COLO829 (cell line): Measurements from ENCODE around the gene PRKCI.
"Not testable (repeated sequence)": the region's sequence is repeated elsewhere in the genome, so short reads cannot be mapped to it uniquely, and the experiment has no call there.

Experiments used
- DNase-seq: peaks from one replicate; pipeline ENCODE4 v3.0.0; 2012; ENCODE audit warnings: low spot score

PRKCI gene

DNA sequence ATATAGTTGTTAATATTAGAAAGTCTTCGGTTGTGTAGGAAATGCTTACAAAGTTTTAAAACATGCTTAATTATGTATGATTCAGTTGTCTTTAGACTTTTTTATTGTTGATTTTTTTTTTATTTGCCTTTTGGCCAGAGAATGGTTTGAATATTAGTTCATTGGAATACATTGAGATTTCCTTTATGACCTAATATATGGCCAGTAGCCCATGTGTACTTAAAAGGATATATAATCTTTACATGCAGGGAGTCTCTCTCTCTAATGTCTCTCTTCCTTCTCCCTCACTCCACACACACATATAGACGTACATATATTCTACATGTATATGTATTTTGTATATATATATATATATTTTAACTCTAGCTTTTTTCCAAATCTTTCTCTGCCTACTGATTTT, 68.0 kb downstream of the PRKCI start:
- no peak for DNase-seq

DNA sequence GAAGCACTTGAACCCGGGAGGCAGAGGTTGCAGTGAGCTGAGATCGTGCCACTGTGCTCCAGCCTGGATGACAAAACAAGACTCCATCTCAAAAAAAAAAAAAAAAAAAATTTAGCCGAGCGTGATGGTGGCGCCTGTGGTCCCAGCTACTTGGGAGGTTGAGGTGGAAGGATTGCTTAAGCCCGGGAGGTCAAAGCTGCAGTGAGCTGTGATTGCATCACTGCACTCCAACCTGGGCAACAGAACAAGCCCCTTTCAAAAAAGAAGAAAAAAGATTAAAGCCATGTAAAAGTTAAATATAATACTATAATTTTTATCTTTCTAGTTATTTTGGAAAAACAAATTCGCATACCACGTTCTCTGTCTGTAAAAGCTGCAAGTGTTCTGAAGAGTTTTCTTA, 73.4 kb downstream of the PRKCI start:
- DNase-seq = no peak

DNA sequence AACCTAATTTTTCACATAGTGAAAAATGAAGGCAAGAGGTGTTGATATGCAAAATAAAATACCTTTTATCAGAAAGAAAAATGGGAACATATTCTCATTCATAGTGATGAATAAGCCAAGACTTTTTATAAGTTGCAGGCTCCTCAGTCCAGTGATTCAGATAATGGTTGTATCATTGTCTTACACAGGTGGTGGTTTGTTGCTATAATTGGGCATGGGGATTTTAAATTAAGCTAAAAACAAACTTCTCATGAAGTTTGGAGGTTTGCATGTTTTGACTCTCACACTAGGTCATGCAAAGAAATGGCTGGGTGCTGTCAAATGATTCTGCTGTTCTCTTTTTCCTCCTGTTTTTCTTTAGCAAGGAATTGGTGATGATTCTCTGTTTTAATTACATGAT, 74.5 kb downstream of the PRKCI start:
- DNase-seq = no peak

DNA sequence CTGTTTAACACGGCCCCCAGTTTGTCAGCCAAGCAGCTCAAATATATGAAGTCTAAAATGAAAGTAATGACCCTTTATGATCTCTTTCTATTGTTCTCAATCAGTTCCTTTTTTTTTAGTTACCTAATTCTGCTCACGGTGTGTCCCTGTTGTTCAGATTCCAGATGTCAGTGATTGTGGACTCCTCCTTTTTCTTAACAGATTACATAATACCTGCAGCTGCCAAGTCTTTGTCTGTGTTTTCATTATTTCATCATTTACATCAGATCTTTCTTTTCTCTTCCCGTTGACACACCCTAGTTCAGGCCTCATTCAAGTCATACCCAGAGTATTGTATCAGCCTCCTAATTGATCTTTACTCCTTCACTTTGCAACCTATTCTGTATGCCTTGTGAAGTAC, 79.2 kb downstream of the PRKCI start:
- no peak for DNase-seq

DNA sequence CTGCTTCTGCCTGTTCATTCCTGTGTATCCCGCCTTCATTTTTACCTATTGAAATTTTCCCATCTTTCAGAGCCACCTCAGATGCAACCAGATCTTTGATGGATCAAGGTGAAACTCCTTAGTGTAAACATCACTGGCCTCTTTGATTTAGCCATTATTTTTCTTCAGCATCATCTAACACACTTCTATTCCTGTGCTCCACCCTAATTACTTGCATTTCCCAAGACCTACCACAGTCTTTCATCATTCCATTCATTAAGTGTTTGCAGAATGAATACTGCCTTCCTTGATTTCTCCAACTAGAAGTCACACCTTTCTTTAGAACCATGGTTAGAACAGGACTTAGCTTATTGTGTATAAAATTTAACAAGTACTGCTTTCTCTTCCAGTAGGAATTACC, 79.8 kb downstream of the PRKCI start:
- DNase-seq = no peak

DNA sequence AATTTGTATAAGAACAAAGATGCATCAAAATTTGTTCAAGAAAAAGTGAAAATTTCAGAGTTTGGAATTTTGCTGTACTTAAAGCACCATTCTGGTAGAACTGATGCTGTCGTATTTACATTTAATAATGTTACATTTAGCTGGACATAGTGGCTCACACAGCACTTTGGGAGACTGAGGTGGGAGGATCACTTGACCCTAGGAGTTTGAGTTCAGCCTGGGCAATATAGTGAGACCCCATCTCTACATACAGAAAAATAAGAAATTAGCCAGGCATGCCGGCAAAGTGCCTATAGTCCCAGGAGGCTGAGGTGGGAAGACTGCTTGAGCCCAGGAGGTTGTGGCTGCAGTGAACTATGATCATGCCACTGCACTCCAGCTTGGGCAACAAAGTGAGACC, 83.8 kb downstream of the PRKCI start:
- DNase-seq = no peak

DNA sequence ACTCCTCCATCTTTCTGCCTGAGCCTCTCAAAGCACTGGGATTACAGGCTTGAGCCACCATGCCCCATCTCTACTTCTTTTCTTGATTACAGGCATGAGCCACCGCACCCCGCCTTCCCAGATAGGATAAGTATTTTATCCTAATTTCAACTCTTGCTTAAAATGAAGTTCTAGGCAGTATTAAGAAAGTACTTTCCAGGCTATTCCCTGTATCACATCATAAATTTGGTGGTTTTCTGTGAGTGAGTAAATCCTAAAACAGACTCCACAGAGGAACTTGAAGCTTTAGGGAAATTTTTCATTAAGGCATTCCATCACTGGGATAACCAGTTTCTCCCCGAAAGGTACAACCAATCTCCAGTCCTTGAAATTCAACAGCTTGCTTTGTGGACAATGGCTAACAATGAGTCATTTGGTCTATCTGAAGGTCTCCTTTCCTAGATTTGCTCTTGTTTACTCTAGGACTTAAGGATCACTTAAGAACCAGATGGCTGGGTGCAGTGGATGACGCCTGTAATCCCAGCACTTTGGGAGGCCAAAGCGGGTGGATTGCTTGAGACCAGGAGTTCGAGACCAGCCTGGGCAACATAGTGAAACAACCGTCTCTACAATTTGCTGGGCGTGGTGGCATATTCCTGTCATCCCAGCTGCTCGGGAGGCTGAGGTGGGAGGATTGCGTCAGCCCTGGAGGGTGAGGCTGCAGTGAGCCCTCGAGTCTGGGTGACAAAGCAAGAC, 85.6 kb downstream of the PRKCI start:
- DNase-seq = no peak

DNA sequence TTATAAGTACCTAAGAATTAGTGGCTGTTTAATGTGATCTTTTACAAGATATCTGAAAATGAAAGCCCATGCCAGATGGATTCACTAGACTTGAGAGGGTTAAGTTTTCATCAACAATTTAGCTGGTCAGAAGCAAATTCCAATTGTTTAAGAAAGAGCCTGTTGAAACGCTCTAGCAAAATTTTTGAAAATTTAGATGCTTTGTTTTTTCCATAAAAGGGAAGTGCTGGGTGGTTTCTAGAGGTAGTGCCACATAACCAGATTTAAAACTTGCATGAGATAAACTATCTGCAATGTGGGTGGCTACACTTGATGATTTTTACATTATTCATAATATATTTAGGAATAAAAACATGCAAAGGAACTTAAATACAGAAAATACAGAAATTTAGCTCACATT, 86.8 kb downstream of the PRKCI start:
- DNase-seq = no peak

DNA sequence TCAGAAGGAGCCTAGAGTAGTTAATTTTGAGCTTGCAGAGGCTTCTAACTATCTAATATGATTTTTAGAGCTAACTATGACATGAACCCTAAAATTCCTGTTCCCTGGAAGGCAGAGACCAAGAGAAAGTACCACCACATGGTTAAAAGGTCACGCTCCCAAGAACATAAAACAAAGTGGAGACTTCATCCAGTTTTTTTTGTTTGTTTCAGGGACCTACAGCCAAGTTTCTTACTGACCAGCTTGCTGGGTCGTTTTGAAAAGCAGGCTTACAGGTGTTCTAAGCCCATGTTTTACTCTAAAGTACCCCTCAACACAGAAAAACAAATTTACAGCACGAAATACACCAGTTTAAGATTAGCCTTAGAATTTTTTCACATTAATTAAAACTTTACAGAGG, 95.7 kb downstream of the PRKCI start:
- no peak for DNase-seq

DNA sequence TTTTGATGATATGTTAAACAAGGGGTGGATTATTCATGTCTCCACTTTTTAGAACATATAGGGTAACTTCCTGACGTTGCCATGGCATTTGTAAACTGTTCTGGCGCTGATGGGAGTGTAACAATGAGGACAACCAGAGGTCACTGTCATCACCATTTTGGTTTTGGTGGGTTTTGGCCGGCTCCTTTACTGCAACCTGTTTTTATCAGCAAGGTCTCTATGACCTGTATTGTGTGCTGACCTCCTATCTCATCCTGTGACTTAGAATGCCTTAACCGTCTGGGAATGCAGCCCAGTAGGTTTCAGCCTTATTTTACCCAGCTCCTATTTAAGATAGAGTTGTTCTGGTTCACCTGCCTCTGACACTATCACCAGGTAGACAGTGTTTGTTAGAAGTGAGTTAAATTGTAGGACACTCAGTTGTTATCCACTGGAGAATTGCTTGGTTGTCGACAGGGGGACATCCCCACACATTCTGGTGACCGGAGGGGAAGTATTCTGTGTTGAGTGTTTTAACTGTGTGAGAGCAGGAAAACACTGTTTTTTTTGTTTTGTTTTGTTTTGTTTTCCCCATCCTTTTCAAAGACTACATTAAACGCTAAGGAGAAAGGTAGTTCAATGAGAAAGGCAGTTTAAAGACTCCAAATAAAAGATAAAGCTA, 98.4 kb downstream of the PRKCI start:
- no peak for DNase-seq

DNA sequence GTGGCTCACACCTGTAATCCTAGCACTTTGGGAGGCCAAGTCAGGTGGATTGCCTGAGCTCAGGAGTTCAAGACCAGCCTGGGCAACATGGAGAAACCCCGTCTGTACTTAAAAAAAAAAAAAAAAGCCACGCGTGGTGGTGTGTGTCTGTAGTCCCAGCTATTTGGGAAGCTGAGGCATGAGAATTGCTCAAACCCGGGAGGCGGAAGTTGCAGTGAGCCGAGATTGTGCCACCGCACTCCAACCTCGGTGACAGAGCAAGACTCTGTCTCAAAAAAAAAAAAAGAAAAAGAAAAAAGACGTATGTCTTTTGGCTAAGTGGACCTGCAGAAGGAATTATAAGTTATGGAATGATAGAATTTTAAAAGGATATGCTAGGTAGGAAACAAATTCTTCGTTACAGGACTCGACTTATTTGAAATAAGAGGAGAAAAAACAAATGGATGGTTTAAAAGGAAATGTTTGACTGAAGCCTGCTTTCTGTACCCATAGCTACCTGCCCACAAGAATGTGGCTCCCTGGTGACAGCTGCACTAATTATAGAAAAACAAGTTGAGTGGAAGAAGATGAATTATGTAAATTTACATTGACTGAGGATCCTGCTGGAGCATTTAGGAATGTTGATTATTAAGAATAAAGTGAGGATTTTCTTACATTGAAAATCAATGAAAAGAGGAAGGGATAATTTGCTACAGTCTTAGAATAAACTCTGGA, 99.3 kb downstream of the PRKCI start:
- no peak for DNase-seq

DNA sequence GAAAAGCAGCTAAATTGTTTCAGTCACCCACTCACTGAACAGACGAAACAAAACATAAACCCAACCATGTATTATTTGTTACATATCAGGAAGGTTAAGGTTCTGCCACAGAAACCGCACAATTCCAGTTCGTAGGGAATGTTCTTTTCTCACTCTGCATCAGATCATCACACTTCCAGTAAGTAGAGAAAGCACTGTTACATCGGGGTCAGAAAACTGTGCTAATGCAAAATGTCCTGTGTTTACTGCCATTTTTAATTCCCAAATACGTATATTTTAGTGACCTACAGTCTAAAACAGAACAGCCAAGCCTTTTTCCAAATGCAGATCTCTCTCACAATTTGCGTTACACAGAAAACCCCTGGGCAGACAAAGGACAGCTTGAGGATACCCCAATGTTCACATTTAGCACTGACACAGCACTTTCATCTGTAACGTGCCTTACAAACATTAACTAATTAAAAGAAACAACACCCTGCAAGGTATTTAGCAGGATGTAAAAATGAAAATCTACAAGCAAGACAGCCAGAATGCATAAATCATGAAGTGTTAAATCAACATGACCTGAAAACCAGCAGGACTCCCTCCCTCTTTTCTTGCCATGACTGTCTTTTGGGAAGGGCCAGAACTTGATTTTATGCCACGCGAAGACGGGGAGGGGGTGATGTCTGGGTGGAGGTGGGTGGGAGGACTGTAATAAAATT, 100.5 kb downstream of the PRKCI start:
- DNase-seq = no peak

DNA sequence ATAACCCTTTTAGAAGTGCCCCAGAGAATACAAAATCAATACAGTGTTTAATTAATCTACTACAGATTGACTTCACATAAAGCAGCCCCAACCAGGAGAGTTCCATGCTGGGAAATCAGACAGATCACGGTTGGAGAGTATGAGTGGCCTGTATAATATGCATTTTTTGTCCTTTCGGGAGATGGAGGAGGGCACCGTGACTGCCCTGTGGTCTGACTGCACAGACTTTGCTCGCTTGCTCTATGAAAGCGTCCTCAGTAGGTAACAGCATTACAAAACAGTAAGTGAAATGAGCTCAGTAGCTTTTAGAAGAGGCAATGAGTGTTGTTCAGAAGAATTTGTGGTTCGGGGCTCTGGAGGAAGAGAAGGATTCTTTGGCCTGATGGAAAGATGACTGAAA, 101.1 kb downstream of the PRKCI start:
- DNase-seq = no peak

DNA sequence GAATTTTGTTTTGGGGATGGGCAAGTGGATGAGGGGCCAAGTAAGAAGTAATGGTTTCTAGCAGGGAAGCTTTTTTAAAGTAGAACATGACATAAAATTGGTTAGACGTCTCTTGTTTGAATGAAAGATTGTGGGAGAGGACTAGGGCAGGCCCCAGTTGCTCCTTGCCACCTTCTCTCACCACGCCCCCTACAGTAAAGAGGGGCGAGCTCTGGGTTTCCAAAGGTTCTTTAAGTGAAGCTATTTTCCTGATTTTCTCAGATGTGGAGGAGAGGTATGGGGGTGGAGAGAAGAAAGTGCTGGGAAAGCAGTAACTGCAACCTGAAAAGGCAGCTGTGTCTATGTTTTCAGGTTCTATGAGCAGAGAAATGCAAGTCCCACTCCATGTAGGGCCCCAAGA, 102.7 kb downstream of the PRKCI start:
- no peak for DNase-seq

DNA sequence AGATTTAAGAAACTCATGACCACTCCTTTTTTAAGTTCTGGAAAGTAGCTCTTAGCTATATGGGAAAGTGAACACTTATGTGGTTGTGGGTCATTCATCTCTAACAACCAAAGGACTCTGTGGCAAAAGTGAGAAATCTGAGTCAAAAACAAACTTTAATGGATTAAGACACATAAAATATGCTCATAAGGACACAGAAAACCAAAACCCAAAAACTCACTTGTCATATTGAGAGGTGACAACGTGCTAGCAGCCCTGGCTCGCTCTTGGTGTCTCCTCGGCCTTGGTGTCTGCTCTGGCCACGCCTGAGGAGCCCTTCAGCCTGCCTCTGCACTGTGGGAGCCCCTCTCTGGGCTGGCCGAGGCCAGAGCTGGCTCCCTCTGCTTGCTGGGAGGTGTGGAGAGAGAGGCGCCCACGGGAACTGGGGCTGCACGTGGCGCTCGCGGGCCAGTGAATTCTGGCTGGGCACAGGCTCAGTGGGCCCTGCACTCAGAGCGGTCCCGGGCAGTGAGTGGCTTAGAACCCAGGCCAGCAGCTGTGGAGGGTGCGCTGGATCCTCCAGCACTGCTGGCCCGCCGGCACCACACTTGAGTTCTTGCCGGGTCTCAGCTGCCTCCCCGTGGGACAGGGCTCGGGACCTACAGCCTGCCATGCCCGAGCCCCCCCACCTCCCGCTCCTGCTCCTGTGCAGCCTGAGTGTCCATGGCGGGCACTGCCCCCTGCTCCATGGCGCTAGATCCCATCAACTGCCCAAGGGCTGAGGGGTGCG, 105.0 kb downstream of the PRKCI start:
- no peak for DNase-seq

DNA sequence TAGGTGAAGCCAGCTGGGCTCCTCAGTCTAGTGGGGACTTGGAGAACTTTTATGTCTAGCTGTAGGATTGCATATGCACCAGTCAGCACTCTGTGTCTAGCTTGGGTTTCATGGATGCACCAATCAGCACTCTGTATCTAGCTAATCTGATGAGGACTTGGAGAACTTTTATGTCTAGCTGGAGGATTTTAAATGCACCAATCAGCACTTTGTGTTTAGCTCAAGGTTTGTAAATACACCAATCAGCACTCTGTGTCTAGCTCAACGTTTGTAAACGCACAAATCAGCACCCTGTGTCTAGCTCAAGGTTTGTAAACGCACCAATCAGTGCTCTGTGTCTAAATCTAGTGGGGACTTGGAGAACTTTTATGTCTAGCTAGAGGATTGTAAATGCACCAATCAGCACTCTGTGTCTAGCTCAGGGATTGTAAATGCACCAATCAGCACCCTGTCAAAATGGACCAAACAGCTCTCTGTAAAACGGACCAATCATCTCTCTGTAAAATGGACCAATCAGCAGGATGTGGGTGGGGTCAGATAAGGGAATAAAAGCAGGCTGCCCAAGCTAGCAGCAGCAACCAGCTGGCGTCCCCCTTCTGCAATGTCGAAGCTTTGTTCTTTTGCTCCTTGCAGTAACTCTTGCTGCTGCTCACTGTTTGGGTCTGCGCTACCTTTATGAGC, 105.8 kb downstream of the PRKCI start:
- DNase-seq = not testable (repeated sequence)

DNA sequence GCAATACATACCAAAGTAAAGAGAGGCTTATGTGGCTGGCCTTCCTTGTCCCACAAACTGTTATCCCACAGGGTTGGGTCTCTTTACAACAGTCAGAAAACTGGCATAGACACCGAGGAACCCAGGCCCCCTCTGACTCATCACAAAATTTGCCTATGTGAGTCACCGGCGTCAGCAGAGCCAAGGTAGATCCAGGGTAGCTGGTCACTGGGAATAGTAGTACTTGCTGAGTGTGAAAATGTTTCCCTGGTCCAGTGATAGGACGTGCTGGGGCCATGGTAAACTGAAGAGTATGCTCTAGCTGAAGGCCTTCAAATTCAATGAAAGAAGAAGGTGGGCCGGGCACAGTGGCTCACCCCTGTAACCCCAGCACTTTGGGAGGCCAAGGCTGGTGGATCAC, 108.1 kb downstream of the PRKCI start:
- no peak for DNase-seq

DNA sequence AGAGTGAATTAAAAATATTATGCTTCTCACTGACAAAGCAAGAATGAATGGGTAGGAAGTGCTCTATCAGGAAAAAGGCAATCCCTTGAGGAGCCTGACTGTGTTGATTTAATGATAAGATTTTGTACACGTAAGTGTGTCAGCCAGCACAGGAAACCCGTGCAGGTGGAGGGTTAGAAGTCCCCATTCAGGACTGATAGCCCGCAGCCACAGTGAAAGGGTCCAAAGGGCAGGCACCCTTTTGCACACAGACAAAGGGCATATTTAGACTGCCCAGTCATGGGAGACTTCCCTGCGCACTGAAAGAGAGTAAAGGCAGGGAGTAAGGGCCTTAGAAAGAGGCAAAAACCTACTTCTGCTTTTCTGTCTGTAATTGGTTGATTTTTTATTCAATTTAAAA, 108.9 kb downstream of the PRKCI start:
- DNase-seq = peak; percentile 13

DNA sequence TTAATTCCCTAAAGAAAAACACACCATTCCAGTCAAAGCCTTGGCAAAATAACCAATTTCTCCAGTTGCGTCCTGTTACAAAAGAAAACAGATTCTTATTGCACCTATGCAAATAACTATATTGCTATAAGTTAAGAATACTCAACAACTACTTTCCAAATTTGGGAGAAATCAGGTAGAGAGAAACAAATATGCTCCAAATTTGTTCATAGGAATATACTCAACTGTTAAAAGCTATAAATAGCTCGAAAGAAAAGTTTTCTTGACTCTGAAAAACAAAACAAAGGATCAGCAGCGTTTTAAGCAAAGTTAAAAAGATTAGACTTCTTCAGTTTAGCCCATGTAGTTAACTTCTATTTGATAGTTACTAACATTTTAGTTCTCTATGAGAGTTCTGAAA, 115.2 kb downstream of the PRKCI start:
- no peak for DNase-seq

DNA sequence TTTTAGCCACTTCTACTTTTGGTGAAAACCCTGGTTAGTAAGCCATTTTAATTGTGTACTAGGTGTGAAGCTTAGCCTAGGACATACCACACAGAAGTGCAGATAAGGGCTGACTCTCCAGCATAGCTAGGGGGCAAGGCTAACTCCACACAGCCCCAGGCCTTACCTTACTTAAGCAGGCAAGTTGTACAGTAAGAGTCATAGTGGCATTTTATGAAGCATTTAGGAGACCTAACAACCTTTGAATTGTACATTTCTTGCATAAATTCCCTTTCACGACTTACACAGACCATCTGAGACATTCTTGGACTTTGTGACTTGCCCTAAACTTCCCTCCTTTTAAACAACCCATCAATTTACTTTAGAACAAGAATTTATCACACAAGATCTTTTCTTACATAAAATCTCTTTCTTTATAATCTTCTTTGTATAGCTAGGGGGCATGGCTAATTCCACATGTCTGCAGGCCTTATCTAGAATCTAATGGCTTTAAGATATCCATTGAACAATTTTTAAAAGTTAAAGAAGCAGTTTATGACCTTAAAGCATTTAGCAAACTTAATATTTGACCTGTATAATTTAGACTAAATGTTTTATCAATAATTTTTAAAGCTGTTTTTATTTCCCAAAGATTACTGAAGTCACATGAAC, 116.6 kb downstream of the PRKCI start:
- DNase-seq = no peak

DNA sequence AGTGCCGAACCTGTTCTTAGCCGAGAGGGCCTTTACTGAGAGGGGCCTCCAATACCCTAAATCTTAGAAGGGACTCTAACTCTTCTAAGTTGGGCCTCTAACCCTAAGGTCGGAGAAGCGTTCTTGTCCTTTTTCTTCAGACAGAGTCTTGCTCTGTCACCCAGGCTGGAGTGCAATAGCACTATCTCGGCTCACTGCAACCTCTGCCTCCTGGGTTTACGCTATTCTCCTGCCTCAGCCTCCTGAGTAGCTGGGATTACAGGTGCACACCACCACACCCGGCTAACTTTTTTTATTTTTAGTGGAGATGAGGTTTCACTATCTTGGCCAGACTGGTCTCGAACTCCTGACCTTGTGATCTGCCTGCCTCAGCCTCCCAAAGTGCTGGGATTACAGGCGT, 120.0 kb downstream of the PRKCI start:
- DNase-seq = not testable (repeated sequence)
